ENCODE results near the gene KCNJ16.

DNA sequence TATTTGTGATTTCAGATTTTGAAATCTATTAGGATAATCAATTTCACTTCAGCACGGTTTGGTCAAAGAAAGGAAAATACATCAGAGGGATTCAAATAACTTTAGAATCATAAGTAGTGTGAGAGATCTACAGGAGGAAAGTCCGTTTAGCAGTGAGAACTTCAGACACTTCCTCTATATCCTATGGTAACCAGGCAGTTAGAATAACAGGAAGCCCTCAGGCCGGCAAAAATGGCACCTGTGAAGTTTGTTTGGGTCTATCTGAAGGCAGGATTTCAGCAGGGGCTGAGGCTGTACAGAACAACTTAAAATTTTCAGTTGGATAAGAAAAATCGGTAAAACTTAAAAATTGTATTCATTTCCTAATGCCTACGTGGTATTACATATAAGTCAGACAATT is 24.9 kb downstream of the KCNJ16 start:
- TF ChIP-seq, protein P1, sequence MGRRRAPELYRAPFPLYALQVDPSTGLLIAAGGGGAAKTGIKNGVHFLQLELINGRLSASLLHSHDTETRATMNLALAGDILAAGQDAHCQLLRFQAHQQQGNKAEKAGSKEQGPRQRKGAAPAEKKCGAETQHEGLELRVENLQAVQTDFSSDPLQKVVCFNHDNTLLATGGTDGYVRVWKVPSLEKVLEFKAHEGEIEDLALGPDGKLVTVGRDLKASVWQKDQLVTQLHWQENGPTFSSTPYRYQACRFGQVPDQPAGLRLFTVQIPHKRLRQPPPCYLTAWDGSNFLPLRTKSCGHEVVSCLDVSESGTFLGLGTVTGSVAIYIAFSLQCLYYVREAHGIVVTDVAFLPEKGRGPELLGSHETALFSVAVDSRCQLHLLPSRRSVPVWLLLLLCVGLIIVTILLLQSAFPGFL (CRISPR knock-in tag; IDR thresholded peaks at IDR 0.05): no peak
- TF ChIP-seq NFRKB (IDR thresholded peaks at IDR 0.05): no peak

Data from HepG2 (cell line).